Upper lobe of left lung (tissue), 6 donors: ENCODE data around the gene DGKQ. TPM values are rescaled to one million over a fixed set of nuclear protein-coding genes. Genes with fewer than 3 reads are reported as not detected.

ENCODE experiments used
- ATAC-seq, 2 donors: fragments of 200-7000 bp; cut with Tn5 transposase; one replicate each; pipeline ENCODE4 v1.9.1; 2022; ENCODE audit warnings: mild to moderate bottlenecking in 2 of 2, moderate library complexity in 2 of 2; ENCODE audit not compliant: low FRiP score in 2 of 2
- DNase-seq, 2 donors: peaks; one replicate each; pipeline ENCODE4 v3.0.0-alpha.2; 2019 to 2020
- H3K27ac ChIP-seq, 4 donors: fragments of 200-600 bp; sonication (generic); one replicate each; pipeline ENCODE4 v1.5.1; 2016 to 2019
- H3K27me3 ChIP-seq, 4 donors: fragments of 200-600 bp; sonication (generic); one replicate each; pipeline ENCODE4 v1.5.1; 2017 to 2019
- H3K36me3 ChIP-seq, 4 donors: fragments of 200-600 bp; sonication (generic); one replicate each; pipeline ENCODE4 v1.5.1; 2016 to 2019
- H3K4me1 ChIP-seq, 4 donors: fragments of 200-600 bp; sonication (generic); one replicate each; pipeline ENCODE4 v1.5.1; 2018 to 2019
- H3K4me3 ChIP-seq, 4 donors: fragments of 200-600 bp; sonication (generic); one replicate each; pipeline ENCODE4 v1.5.1; 2017 to 2019; ENCODE audit warnings: mild to moderate bottlenecking in 2 of 4, moderate library complexity in 1 of 4
- H3K9me3 ChIP-seq, 4 donors: fragments of 200-600 bp; sonication (generic); one replicate each; pipeline ENCODE4 v1.5.1; 2018 to 2019
- EP300 ChIP-seq, 4 donors: sonication (generic); formaldehyde crosslinking; IDR thresholded peaks; one replicate each; pipeline ENCODE4 v1.5.1; 2017; ENCODE audit warnings: antibody characterized with exemption in 4 of 4, control low read depth in 2 of 4
- POLR2A ChIP-seq, 4 donors: fragments of 450-650 bp; IDR thresholded peaks; one replicate each; pipeline ENCODE4 v1.5.1; 2016 to 2017; ENCODE audit warnings: antibody characterized with exemption in 4 of 4, mild to moderate bottlenecking in 2 of 4
- POLR2AphosphoS5 ChIP-seq, 2 donors: sonication (generic); formaldehyde crosslinking; IDR thresholded peaks; one replicate each; pipeline ENCODE4 v1.5.1; 2017; ENCODE audit warnings: antibody characterized with exemption in 2 of 2
- WGBS, 2 donors: methylation state at CpG; one replicate each; pipeline ENCODE4 v1.1.5; 2017 to 2018; 5-methylcytosine and 5-hydroxymethylcytosine counted together
- total RNA-seq, 6 donors: library from RNA; depleted of rRNA in 4 of 6; stranded (reverse); fragments of >200 nt in 4 of 6; gene quantifications; one replicate each; pipeline versions ENCODE4 v1.1.0 to v1.2.1, GENCODE V29; 2016 to 2021
- TF ChIP-seq, protein P1 (sequence below), 6 experiments: fragments of 450-650 bp in 4 of 6; fragments of 200-600 bp in 2 of 6; sonication (generic) in 2 of 6; IDR thresholded peaks; one replicate each; pipeline ENCODE4 v1.5.1; 2016 to 2019; ENCODE audit warnings: antibody characterized with exemption in 6 of 6
- donor health status: DM: no; HTN: no; CAD: no; lungs with moderate emphysema.
- donor health status: DM: no; HTN: yes; CAD: no; lungs with severe emphysema.

The DGKQ gene
- total RNA-seq, 6 donors from 2014 or later: 10.7 to 36.7 (median 17.5) TPM

DNA sequence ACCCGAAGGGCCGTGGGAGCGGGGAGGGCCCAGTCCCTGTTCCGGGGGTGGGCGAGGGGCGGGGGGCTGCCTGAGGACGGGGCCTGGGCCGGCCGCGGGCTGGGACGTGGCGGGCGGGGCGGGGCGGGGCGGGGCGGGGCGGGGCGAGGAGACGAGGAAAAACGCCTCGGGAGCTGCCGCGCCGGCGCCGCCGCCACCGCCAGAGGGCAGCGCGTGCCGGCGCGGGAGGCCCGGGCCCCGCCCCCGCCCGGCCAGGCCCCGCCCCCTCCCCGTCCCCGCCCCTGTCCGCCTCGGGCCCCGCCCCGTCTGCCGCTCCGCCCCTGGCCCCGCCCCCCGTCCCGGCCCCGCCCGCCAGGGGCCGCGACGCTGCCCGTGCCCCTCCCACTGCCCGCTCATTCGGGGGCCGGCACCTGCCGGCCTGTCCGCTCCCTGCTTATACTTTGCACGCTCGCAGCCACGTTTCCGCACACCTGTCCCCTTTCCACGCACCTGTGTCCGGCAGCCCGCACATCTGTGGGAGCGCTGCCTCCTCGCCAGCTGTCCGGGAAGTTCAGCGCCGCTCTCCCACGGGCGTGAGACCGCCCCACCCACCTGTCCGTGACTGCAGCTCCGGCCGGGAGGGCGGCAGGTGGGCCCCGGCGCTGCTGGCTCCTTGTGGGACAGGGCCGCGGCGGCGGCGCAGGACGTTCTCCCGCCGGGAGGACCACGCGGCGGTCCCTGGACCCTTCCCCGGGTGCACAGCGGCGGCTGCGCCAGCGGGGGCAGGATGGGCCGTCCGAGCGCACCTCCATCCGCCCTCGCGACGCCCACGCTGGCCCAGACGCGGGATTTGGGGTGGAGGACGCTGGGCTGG lies 36.4 kb upstream of the DGKQ start:
- TF ChIP-seq EP300 (IDR thresholded peaks at IDR 0.05) (no peak), POLR2A (IDR thresholded peaks at IDR 0.05) (peak in 2 of 4 donors; percentile 40 to 46), POLR2AphosphoS5 (IDR thresholded peaks at IDR 0.05) (peak; percentile 50 to 54)
- TF ChIP-seq, protein P1, sequence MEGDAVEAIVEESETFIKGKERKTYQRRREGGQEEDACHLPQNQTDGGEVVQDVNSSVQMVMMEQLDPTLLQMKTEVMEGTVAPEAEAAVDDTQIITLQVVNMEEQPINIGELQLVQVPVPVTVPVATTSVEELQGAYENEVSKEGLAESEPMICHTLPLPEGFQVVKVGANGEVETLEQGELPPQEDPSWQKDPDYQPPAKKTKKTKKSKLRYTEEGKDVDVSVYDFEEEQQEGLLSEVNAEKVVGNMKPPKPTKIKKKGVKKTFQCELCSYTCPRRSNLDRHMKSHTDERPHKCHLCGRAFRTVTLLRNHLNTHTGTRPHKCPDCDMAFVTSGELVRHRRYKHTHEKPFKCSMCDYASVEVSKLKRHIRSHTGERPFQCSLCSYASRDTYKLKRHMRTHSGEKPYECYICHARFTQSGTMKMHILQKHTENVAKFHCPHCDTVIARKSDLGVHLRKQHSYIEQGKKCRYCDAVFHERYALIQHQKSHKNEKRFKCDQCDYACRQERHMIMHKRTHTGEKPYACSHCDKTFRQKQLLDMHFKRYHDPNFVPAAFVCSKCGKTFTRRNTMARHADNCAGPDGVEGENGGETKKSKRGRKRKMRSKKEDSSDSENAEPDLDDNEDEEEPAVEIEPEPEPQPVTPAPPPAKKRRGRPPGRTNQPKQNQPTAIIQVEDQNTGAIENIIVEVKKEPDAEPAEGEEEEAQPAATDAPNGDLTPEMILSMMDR (IDR thresholded peaks at IDR 0.05): peak in 4 of 6 experiments; percentile 43 to 65 (median 47)
- H3K27me3 ChIP-seq: peaks cover 0 to 6% (median 3%) of the 10 kb centered on the region in 4 donors
- peaks cover 26 to 43% (median 30%) of the 10 kb centered on the region in 4 donors for H3K4me1 ChIP-seq
- peak; percentile 79 to 85 for ATAC-seq
- H3K36me3 ChIP-seq: no peaks in the 10 kb centered on the region
- peak; percentile 76 to 95 for DNase-seq
- WGBS, 2 donors: 0 to 1% methylated on average over 6 to 24 of the region's 109 CpGs
- H3K27ac ChIP-seq: peak overlapping the region; percentile 69 to 79 (median 77)
- peak overlapping the region; percentile 47 to 91 (median 80) for H3K4me3 ChIP-seq
- no peaks in the 10 kb centered on the region for H3K9me3 ChIP-seq

DNA sequence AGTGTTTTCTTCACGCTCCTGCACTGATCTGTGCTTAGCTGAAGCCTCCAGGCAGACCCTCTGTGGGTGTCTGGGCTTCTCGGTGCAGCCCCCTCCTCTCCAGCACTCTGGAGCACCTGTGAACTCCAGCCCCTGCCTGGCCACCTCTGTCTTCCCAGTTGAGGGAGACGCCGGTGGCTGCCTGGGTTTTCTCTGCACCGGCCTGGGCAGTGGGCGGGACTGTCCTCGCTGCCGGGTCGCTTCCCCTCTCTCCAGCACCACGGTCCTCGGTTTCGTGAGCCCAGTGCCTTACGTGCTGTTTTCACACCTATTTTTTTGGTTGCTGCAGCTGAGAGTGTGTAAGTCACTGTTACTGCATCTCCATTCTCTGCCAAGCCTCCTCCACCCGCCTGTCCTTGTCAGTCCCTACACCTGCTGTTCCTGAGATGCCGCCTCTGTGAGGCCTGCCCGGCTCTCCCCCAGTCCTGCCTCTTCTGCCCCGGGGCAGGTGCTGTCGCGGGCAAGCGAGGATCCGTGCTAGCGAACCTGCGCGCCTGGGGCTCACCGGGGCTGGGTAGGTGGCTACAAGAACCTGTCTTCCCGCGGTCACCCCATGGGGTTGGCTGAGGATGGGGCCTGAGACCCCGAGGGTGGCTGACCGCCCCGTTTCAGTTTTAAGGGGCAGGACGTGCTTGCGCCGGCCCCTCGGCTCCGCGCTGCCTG lies 35.6 kb upstream of the DGKQ start:
- Histone ChIP-seq H3K27me3 (peaks cover 0 to 12% (median 6%) of the 10 kb centered on the region in 4 donors), H3K4me1 (peaks cover 26 to 43% (median 30%) of the 10 kb centered on the region in 4 donors), H3K27ac (peak overlapping the region in 2 of 4 donors; percentile 71 to 76), H3K36me3 (no peaks in the 10 kb centered on the region), H3K4me3 (peak overlapping the region; percentile 47 to 91 (median 77)), H3K9me3 (no peaks in the 10 kb centered on the region)
- DNase-seq: peak in 1 of 2 donors; percentile 90
- WGBS, 2 donors: 3 to 8% methylated on average over 17 to 22 of the region's 36 CpGs
- no peak for ATAC-seq
- TF ChIP-seq POLR2AphosphoS5 (IDR thresholded peaks at IDR 0.05) (no peak), EP300 (IDR thresholded peaks at IDR 0.05) (no peak), POLR2A (IDR thresholded peaks at IDR 0.05) (no peak)
- TF ChIP-seq, protein P1 (IDR thresholded peaks at IDR 0.05): peak in 1 of 6 experiments; percentile 17

DNA sequence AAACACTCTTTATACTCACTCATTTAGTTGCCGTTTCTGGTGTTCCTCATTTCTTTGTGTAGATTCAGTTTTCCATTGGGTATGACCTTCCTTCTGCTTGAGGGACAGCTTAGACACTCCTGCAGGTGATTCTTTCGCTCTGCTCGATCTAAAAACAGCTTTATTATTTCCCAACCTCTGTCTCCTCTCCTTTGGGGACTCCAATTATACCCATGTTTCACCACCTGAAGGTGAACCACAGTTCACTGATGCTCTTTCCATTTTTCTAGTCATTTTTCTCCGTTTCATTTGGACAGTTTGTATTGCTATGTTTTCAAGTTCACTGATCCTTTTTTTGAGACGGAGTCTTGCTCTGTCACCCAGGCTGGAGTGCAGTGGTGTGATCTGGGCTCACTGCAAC lies 33.5 kb upstream of the DGKQ start:
- ATAC-seq: no peak
- TF ChIP-seq POLR2AphosphoS5 (IDR thresholded peaks at IDR 0.05): no peak
- TF ChIP-seq EP300 (IDR thresholded peaks at IDR 0.05): no peak
- no peak for TF ChIP-seq POLR2A (IDR thresholded peaks at IDR 0.05)
- TF ChIP-seq, protein P1 (IDR thresholded peaks at IDR 0.05): no peak

DNA sequence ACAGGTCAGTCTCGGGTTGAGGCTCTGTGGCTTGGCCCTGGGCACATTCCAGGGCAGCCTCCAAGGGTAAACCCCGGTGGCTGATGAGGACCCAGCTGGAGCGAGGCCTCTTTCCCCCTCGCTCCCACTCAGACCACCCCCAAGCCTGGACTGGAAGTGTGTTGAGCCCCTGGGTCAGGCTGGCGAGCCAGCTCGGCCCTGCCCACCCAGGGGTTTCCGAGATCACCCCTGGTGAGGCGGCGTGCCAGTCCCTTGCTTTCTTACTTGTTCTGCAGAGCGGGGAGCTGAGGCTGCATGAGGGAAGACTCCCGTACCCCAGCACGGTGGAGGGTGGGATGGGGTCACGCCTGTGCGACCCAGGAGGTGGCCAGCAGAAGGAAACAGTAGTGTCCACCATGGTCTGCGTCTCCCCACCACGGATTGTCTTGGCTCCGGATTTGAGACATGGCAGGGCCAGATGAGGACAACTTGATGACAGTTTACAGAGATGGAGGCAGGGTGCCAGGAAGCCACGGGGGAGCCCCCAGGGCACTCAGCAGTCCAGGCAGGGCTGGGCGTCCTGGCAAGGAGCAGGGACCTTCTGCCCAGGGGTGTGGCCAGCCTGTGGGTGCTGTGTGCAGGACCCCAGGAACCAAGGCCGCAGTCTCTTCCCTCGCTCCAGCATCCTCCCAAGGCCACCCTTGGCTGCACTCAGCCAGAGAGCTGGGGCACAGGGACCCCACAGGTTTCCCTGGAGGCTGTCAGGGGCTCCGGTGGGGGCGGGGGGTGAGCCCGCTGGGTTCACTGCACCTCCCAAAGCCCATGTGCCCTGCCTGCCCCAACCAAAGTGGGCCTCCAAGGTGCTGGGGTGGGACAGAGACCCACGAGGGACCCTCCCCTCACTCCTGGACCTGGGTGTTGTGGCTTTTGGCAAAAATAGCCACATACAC lies 31.5 kb upstream of the DGKQ start:
- Histone ChIP-seq H3K4me3 (no peak overlapping the region), H3K36me3 (no peaks in the 10 kb centered on the region), H3K9me3 (no peaks in the 10 kb centered on the region), H3K27me3 (peaks cover 4 to 47% (median 30%) of the 10 kb centered on the region in 4 donors), H3K27ac (no peak overlapping the region), H3K4me1 (peaks cover 23 to 34% (median 25%) of the 10 kb centered on the region in 4 donors)
- TF ChIP-seq POLR2AphosphoS5 (IDR thresholded peaks at IDR 0.05) (no peak), POLR2A (IDR thresholded peaks at IDR 0.05) (no peak), EP300 (IDR thresholded peaks at IDR 0.05) (no peak)
- TF ChIP-seq, protein P1 (IDR thresholded peaks at IDR 0.05): no peak
- ATAC-seq: no peak
- peak in 1 of 2 donors; percentile 71 for DNase-seq
- 56 to 74% methylated on average over 9 to 23 of the region's 25 CpGs for WGBS, 2 donors

More for the DNA sequence above, 33.5 kb upstream of the DGKQ start:
- H3K9me3 ChIP-seq: no peaks in the 10 kb centered on the region
- H3K4me3 ChIP-seq: no peak overlapping the region
- H3K27me3 ChIP-seq: peaks cover 4 to 33% (median 23%) of the 10 kb centered on the region in 4 donors
- H3K4me1 ChIP-seq: peaks cover 35 to 42% (median 36%) of the 10 kb centered on the region in 4 donors
- 78 to 90% methylated on average over 5 of the region's 5 CpGs for WGBS, 2 donors
- DNase-seq: no peak
- no peaks in the 10 kb centered on the region for H3K36me3 ChIP-seq
- H3K27ac ChIP-seq: no peak overlapping the region
